ENCODE measurements around the gene PDE11A. TPM values are rescaled to one million over a fixed set of nuclear protein-coding genes. Genes with fewer than 3 reads are reported as not detected.

Gene PDE11A
- total and polyA plus RNA-seq, 2 experiments from 2014 or later: 0.08 to 0.73 TPM

DNA sequence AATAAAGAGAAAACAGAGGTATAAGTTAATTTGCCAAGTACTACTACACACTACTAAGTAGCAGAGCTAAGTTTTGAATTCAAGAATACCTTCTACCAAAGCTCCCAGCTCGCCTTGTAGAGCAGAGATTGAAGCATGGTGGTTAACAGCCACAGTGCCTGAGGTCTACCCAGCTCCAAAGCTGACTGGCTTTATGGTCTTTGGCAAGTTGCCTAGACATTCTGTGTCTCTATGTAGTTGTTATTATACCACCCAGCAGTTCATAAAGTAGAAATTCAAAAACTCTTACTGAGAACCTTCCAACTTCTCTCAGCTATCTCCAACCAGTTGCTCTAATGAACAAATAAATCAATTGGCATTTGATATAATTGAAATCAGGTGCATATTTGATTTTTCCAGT is 87.8 kb downstream of the PDE11A start:
- Histone ChIP-seq H3K4me3 (no peak overlapping the region), H3K4me2 (no peak overlapping the region), H3F3A (replicated peaks; ENCODE audit: low read depth) (no peaks in the 10 kb centered on the region), H3K36me3 (ENCODE audit: insufficient read depth) (no peaks in the 10 kb centered on the region), H4K20me1 (replicated peaks; ENCODE audit: insufficient read depth) (no peaks in the 10 kb centered on the region), H3K4me1 (ENCODE audit: insufficient read depth) (no peaks in the 10 kb centered on the region), H3K27me3 (ENCODE audit: insufficient read depth) (no peaks in the 10 kb centered on the region), H3K79me2 (replicated peaks; ENCODE audit: insufficient read depth) (no peaks in the 10 kb centered on the region), H3K27ac (ENCODE audit: low read depth) (no peak overlapping the region), H3K9me2 (ENCODE audit: insufficient read depth) (no peaks in the 10 kb centered on the region), H2AFZ (no peak overlapping the region)
- TF ChIP-seq EZH2 (IDR thresholded peaks at IDR 0.05; ENCODE audit: low read depth, unreplicated experiment) (no peak), NANOG (IDR thresholded peaks at IDR 0.05; ENCODE audit: borderline replicate concordance) (no peak), EZH2phosphoT487 (IDR thresholded peaks at IDR 0.05; ENCODE audit: unreplicated experiment) (no peak), ZNF331 (CRISPR knock-in tag; IDR thresholded peaks at IDR 0.05; ENCODE audit: low read depth) (no peak), STAT1 (IDR thresholded peaks at IDR 0.05; ENCODE audit: unreplicated experiment) (no peak), ZNF114 (CRISPR knock-in tag; IDR thresholded peaks at IDR 0.05) (no peak), JUNB (IDR thresholded peaks at IDR 0.05; ENCODE audit: unreplicated experiment) (no peak), POLR2AphosphoS5 (IDR thresholded peaks at IDR 0.05; ENCODE audit: low read depth) (no peak), CREB1 (CRISPR knock-in tag; IDR thresholded peaks at IDR 0.05; ENCODE audit: low read depth) (no peak)
- TF ChIP-seq, protein P1, sequence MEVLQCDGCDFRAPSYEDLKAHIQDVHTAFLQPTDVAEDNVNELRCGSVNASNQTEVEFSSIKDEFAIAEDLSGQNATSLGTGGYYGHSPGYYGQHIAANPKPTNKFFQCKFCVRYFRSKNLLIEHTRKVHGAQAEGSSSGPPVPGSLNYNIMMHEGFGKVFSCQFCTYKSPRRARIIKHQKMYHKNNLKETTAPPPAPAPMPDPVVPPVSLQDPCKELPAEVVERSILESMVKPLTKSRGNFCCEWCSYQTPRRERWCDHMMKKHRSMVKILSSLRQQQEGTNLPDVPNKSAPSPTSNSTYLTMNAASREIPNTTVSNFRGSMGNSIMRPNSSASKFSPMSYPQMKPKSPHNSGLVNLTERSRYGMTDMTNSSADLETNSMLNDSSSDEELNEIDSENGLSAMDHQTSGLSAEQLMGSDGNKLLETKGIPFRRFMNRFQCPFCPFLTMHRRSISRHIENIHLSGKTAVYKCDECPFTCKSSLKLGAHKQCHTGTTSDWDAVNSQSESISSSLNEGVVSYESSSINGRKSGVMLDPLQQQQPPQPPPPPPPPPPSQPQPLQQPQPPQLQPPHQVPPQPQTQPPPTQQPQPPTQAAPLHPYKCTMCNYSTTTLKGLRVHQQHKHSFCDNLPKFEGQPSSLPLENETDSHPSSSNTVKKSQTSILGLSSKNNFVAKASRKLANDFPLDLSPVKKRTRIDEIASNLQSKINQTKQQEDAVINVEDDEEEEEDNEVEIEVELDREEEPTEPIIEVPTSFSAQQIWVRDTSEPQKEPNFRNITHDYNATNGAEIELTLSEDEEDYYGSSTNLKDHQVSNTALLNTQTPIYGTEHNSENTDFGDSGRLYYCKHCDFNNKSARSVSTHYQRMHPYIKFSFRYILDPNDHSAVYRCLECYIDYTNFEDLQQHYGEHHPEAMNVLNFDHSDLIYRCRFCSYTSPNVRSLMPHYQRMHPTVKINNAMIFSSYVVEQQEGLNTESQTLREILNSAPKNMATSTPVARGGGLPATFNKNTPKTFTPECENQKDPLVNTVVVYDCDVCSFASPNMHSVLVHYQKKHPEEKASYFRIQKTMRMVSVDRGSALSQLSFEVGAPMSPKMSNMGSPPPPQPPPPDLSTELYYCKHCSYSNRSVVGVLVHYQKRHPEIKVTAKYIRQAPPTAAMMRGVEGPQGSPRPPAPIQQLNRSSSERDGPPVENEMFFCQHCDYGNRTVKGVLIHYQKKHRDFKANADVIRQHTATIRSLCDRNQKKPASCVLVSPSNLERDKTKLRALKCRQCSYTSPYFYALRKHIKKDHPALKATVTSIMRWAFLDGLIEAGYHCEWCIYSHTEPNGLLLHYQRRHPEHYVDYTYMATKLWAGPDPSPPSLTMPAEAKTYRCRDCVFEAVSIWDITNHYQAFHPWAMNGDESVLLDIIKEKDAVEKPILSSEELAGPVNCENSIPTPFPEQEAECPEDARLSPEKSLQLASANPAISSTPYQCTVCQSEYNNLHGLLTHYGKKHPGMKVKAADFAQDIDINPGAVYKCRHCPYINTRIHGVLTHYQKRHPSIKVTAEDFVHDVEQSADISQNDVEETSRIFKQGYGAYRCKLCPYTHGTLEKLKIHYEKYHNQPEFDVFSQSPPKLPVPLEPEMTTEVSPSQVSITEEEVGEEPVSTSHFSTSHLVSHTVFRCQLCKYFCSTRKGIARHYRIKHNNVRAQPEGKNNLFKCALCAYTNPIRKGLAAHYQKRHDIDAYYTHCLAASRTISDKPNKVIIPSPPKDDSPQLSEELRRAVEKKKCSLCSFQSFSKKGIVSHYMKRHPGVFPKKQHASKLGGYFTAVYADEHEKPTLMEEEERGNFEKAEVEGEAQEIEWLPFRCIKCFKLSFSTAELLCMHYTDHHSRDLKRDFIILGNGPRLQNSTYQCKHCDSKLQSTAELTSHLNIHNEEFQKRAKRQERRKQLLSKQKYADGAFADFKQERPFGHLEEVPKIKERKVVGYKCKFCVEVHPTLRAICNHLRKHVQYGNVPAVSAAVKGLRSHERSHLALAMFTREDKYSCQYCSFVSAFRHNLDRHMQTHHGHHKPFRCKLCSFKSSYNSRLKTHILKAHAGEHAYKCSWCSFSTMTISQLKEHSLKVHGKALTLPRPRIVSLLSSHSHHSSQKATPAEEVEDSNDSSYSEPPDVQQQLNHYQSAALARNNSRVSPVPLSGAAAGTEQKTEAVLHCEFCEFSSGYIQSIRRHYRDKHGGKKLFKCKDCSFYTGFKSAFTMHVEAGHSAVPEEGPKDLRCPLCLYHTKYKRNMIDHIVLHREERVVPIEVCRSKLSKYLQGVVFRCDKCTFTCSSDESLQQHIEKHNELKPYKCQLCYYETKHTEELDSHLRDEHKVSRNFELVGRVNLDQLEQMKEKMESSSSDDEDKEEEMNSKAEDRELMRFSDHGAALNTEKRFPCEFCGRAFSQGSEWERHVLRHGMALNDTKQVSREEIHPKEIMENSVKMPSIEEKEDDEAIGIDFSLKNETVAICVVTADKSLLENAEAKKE (CRISPR knock-in tag; IDR thresholded peaks at IDR 0.05): no peak
- TF ChIP-seq, protein P2, sequence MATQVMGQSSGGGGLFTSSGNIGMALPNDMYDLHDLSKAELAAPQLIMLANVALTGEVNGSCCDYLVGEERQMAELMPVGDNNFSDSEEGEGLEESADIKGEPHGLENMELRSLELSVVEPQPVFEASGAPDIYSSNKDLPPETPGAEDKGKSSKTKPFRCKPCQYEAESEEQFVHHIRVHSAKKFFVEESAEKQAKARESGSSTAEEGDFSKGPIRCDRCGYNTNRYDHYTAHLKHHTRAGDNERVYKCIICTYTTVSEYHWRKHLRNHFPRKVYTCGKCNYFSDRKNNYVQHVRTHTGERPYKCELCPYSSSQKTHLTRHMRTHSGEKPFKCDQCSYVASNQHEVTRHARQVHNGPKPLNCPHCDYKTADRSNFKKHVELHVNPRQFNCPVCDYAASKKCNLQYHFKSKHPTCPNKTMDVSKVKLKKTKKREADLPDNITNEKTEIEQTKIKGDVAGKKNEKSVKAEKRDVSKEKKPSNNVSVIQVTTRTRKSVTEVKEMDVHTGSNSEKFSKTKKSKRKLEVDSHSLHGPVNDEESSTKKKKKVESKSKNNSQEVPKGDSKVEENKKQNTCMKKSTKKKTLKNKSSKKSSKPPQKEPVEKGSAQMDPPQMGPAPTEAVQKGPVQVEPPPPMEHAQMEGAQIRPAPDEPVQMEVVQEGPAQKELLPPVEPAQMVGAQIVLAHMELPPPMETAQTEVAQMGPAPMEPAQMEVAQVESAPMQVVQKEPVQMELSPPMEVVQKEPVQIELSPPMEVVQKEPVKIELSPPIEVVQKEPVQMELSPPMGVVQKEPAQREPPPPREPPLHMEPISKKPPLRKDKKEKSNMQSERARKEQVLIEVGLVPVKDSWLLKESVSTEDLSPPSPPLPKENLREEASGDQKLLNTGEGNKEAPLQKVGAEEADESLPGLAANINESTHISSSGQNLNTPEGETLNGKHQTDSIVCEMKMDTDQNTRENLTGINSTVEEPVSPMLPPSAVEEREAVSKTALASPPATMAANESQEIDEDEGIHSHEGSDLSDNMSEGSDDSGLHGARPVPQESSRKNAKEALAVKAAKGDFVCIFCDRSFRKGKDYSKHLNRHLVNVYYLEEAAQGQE (IDR thresholded peaks at IDR 0.05; ENCODE audit: unreplicated experiment): no peak
- TF ChIP-seq, protein P3, sequence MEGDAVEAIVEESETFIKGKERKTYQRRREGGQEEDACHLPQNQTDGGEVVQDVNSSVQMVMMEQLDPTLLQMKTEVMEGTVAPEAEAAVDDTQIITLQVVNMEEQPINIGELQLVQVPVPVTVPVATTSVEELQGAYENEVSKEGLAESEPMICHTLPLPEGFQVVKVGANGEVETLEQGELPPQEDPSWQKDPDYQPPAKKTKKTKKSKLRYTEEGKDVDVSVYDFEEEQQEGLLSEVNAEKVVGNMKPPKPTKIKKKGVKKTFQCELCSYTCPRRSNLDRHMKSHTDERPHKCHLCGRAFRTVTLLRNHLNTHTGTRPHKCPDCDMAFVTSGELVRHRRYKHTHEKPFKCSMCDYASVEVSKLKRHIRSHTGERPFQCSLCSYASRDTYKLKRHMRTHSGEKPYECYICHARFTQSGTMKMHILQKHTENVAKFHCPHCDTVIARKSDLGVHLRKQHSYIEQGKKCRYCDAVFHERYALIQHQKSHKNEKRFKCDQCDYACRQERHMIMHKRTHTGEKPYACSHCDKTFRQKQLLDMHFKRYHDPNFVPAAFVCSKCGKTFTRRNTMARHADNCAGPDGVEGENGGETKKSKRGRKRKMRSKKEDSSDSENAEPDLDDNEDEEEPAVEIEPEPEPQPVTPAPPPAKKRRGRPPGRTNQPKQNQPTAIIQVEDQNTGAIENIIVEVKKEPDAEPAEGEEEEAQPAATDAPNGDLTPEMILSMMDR (conservative IDR thresholded peaks at IDR 0.05; ENCODE audit: low read depth in 2 of 2): no peak
- TF ChIP-seq, protein P4, sequence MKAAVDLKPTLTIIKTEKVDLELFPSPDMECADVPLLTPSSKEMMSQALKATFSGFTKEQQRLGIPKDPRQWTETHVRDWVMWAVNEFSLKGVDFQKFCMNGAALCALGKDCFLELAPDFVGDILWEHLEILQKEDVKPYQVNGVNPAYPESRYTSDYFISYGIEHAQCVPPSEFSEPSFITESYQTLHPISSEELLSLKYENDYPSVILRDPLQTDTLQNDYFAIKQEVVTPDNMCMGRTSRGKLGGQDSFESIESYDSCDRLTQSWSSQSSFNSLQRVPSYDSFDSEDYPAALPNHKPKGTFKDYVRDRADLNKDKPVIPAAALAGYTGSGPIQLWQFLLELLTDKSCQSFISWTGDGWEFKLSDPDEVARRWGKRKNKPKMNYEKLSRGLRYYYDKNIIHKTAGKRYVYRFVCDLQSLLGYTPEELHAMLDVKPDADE (IDR thresholded peaks at IDR 0.05): no peak
- ATAC-seq (no peak), DNase-seq (ENCODE audit: low spot score) (no peak)
- H3K4me3 Mint-ChIP-seq: no peak overlapping the region
- H3K27me3 Mint-ChIP-seq (ENCODE audit: insufficient read depth, low read depth, poor library complexity): no peaks in the 10 kb centered on the region
- H3K36me3 Mint-ChIP-seq (ENCODE audit: low read depth): no peaks in the 10 kb centered on the region
- no peaks in the 10 kb centered on the region for H3K9me3 Mint-ChIP-seq
- no peak overlapping the region for H3K27ac Mint-ChIP-seq
- H3K4me1 Mint-ChIP-seq: peaks cover 2% of the 10 kb centered on the region; the same call in 1 of the 3 replicates
